GM21576 (cell line): ENCODE measurements around the gene RRBP1.
"Not testable (repeated sequence)": the region's sequence is repeated elsewhere in the genome, so short reads cannot be mapped to it uniquely, and the experiment has no call there.

Experiments used
- ATAC-seq: cut with Tn5 transposase; IDR thresholded peaks from one replicate; pipeline ENCODE4 v1.9.1; 2021; ENCODE audit warnings: mild to moderate bottlenecking, moderate library complexity; ENCODE audit not compliant: unreplicated experiment

The RRBP1 gene

DNA sequence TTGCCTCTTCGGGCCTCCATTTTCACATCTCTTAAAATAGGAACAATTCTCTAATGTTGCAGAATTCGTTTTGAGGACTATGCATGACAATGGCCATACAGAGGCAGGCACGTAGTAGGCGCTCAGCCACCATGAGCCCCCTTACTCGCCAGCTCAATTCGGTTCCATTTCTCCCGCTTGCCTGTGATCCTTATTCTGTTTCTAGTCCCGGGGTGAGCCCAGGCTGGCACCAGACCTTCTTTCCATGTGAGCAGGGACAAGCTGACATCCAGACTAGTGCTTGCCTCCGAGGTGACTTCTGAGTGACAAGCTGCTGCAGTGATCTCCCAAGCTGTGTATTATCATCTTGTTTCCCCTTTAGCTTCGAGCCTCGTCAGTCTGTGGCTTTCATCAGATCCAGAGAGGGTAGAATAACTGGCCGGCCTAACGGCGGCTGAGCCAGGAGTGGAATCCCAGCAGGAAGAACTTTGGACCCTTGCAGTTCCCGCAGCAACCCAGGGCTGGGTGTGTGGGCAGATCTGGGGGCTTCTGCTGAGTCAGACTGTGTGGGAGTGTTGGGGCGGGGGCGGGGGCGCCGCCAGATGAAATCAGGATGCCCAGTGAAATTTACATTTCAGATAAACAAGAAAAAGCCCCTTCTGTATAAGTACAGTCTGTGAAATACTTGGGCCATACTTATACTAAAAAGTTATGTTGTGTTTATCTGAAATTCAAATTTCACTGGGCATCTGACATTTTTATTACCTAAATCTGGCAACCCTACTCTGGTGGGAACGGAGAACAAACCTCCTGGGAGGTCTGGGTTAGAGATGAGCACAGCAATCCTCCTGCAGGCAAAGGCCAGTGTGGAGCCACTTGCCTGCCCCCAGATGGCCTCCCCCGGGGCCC lies 28.6 kb upstream of the RRBP1 start:
- no peak for ATAC-seq

- no peak for ATAC-seq
Observed at GRCh38 chr20:17709361-17710293, 27.6 kb upstream of the RRBP1 start.

GRCh38 chr20:17708675-17709360 lies 26.8 kb upstream of the RRBP1 start:
- no peak for ATAC-seq

DNA sequence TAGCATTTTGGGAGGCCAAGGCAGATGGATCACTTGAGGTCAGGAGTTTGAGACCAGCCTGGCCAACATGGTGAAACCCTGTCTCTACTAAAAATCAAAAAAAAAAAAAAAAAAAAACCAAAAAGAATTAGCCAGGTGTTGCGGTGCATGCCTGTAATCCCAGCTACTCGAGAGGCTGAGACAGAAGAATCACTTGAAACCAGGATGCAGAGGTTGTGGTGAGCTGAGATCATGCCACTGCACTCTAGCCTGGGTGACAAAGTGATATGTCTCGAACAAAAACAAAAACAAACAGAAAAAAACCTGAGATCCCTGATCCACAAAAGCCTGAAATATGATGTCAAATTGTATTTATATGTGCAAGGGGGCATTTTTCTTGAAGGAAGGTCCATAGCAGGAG lies 25.9 kb upstream of the RRBP1 start:
- not testable (repeated sequence) for ATAC-seq

- ATAC-seq = no peak
Observed at GRCh38 chr20:17706632-17707031, 24.6 kb upstream of the RRBP1 start.

GRCh38 chr20:17705916-17706315 lies 23.9 kb upstream of the RRBP1 start:
- no peak for ATAC-seq

DNA sequence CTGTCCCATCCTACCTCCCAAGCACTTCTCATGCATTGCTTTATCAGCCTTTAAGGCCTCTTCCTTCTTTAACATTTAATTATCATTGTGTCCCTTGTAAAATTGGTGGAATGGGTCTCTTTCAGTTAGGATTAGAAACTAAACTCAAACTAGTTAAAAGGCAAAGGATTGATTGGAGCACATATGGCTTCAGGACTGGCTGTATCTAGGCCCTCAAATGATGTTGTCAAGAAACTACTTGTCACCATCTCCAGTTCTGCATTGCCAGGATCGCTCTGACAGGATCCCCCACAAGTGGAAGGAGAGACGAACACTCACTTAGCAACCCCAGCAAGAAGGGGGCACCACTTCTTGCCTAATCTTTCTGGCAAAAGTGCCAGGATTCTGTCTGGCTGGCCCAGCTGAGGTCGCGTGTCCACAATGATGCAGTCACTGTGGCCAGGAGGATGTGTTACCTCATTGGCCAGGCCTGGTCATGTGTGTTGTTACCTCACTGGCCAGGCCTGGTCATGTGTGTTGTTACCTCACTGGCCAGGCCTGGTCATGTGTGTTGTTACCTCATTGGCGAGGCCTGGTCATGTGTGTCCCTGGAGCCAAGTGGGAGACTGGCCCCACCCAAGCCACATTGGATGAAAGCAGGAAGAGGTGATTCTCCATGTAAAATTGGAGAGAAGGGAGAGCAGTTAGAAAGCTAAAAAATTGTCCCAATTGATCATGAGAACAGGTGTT lies 22.7 kb upstream of the RRBP1 start:
- no peak for ATAC-seq

DNA sequence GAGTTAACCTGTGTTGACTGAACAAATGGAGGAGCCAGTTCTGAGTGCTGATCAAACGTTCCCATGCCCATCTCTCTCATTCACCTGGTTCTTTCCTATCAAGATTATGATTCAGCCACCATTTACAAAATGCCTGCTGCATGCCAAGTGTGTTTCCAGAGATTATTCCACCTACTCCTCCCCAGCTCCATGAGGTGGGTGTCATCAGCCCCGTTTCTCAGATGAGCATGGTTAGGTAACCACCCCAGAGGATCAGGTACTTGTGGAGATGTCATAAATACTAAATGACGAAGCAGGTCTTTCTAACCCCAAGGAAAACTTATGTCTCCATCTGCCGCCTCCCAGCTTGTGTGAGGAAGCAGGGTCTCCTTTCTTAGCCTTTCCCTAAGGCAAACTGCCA lies 19.8 kb upstream of the RRBP1 start:
- no peak for ATAC-seq

- no peak for ATAC-seq
Observed at GRCh38 chr20:17700637-17701036, 18.6 kb upstream of the RRBP1 start.

DNA sequence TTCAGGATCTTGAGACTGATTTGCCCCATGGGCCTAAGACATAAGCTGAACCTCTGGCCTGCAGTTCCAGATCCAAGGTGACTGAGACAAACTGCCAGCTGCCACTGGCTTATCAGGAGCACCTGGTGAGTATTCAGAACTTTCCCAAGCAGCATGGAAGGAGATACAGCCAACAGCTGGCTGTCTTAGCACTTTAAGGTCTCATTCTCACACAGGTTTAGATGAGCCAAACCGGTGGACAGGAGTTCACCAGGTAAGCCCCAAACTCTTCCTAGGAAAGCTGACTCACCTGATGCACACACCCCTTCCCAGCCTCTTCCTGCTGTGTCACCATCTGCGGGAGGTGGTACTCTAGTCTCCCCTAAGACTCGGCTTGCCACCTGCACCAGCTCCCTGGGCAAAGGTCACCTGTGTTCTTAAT lies 17.9 kb upstream of the RRBP1 start, which contains the start of gene BANF2:
Gene BANF2 (plus strand): TSS at position 36 of the 421 bp plus-strand sequence. CDS start 25,060 bp downstream, outside the sequence.
- no peak for ATAC-seq

DNA sequence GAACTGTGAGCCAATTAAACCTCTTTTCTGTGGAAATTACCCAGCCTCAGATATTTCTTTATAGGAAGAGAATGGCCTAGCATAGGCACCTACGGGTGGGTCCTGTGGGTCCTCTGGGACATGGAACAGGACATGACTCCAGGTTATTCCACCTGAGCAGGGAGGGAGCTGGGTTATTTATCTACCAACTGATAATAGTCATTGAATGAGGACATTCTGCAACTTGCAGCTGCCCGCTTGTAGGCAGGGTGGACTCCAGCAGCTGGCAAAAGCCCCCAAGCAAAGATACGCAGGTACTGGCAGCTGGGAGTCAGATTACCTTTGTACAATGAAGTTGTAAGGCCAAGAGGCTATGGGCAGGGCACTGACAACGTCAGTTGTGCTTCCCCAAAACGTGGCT lies 16.3 kb upstream of the RRBP1 start:
- ATAC-seq = no peak

DNA sequence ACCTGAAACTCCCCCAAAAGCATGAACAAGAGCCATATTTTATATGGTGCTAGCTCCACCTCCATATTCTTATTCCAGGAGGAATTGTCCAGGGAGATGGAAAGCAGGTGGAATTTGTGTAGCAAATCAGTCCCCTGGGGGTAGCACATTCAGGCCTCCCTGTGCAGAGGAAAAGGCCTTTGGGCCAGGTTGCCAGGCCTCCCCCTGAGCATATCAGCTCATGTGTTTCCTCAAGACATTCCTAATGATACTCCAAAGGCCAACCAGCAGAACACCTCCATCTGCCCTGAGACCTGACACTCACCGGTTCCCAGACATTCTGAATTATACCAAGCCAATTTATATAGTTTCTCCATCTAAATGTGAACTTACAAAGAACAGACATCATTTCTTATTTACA lies 15.1 kb upstream of the RRBP1 start:
- no peak for ATAC-seq

GRCh38 chr20:17696287-17696686 lies 14.2 kb upstream of the RRBP1 start:
- no peak for ATAC-seq

DNA sequence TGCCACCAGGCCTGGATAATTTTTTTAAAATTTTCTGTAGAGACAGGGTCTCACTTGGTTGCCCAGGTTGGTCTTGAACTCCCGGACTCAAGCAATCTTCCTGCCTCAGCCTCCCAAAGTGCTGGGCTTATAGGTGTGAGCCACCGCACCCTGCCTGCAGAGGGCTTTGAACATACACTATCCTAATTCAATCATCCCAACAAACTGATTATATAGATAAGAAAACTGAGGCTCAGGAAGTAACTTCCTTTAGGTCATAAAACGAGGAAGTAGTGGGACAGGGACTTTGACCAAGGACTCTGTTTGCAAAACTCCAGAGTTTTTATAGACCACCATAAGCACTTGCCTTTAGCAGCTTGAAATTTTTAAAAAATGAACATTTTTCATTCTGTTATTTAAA lies 12.7 kb upstream of the RRBP1 start:
- ATAC-seq = no peak

GRCh38 chr20:17693444-17694001 lies 11.5 kb upstream of the RRBP1 start:
- no peak for ATAC-seq

- no peak for ATAC-seq
Observed at GRCh38 chr20:17691758-17692157, 9.7 kb upstream of the RRBP1 start.

- no peak for ATAC-seq
Observed at GRCh38 chr20:17690144-17690543, 8.1 kb upstream of the RRBP1 start.

DNA sequence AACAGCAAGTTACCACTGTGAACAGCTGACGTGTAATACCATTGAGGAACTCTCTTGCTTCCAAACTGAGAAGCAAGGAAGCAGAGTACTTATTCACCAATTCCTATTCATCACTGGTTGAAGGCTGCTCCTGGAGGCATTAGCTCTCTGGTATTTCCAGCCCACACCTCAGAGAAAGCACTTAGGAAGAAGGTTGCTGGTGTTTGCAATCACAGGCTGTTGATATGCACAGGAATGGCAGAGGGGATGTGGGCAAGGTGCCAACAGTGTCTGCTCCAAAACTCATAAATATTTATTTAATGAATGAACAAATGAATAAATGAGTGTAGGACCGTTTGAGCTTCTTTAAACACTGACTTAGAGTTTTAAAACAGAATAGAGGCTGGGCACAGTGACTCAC lies 6.9 kb upstream of the RRBP1 start:
- ATAC-seq = no peak

DNA sequence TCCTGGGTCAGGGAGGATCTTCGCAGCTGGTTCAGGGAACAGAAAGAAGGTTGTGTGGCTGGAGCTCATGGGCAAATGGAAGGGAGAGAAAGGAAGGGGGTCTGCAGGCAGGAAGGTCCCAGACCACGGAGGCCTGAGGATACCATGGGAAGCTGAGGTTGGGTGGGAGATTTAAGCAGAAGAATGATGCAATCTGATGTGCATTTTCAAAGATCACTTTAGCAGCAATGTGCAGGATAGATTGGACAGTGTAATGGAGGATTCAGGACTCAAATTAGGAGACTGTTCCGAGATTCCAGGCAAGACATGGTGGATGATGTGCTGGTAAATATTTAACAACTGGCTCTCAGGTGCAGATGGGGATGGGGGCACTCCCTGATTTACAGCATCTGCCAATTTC lies 5.8 kb upstream of the RRBP1 start:
- no peak for ATAC-seq

- ATAC-seq = no peak
Observed at GRCh38 chr20:17685168-17685567, 3.1 kb upstream of the RRBP1 start.
